ENCODE data around the gene ERCC6L2. TPM values are rescaled to one million over a fixed set of nuclear protein-coding genes. Genes with fewer than 3 reads are reported as not detected.

The ERCC6L2 gene
- total RNA-seq, 1 donor from 2014 or later: 49.5 TPM

GRCh38 chr9:95940265-95940664 lies 64.8 kb downstream of the ERCC6L2 start:
- TF ChIP-seq CTCF (IDR thresholded peaks at IDR 0.05; ENCODE audit: unreplicated experiment): no peak
- Mint-ChIP-seq H3K27ac (no peak overlapping the region), H3K27me3 (no peaks in the 10 kb centered on the region), H3K4me3 (ENCODE audit: low read depth) (no peak overlapping the region), H3K9me3 (ENCODE audit: low read depth) (peaks cover 18% of the 10 kb centered on the region), H3K4me1 (ENCODE audit: low read depth) (no peaks in the 10 kb centered on the region), H3K36me3 (ENCODE audit: insufficient read depth) (peaks cover 70% of the 10 kb centered on the region)
- DNase-seq (ENCODE audit: low spot score, unreplicated experiment): no peak

GRCh38 chr9:95942016-95942415 lies 66.5 kb downstream of the ERCC6L2 start:
- Mint-ChIP-seq H3K9me3 (ENCODE audit: low read depth) (peaks cover 29% of the 10 kb centered on the region), H3K27ac (no peak overlapping the region), H3K36me3 (ENCODE audit: insufficient read depth) (peaks cover 77% of the 10 kb centered on the region), H3K4me1 (ENCODE audit: low read depth) (no peaks in the 10 kb centered on the region), H3K27me3 (no peaks in the 10 kb centered on the region), H3K4me3 (ENCODE audit: low read depth) (no peak overlapping the region)
- TF ChIP-seq CTCF (IDR thresholded peaks at IDR 0.05; ENCODE audit: unreplicated experiment): no peak
- no peak for DNase-seq (ENCODE audit: low spot score, unreplicated experiment)

- no peak for TF ChIP-seq CTCF (IDR thresholded peaks at IDR 0.05; ENCODE audit: unreplicated experiment)
- DNase-seq (ENCODE audit: low spot score, unreplicated experiment): no peak
- H3K27ac Mint-ChIP-seq: no peak overlapping the region
- peaks cover 74% of the 10 kb centered on the region for H3K36me3 Mint-ChIP-seq (ENCODE audit: insufficient read depth)
- no peaks in the 10 kb centered on the region for H3K27me3 Mint-ChIP-seq
- peaks cover 12% of the 10 kb centered on the region for H3K4me1 Mint-ChIP-seq (ENCODE audit: low read depth)
- peaks cover 33% of the 10 kb centered on the region for H3K9me3 Mint-ChIP-seq (ENCODE audit: low read depth)
- no peak overlapping the region for H3K4me3 Mint-ChIP-seq (ENCODE audit: low read depth)
Measured at GRCh38 chr9:95947118-95947517, 71.6 kb downstream of the ERCC6L2 start.

- no peak overlapping the region for H3K27ac Mint-ChIP-seq
- H3K36me3 Mint-ChIP-seq (ENCODE audit: insufficient read depth): peaks cover 43% of the 10 kb centered on the region
- H3K4me3 Mint-ChIP-seq (ENCODE audit: low read depth): no peak overlapping the region
- no peak for DNase-seq (ENCODE audit: low spot score, unreplicated experiment)
- TF ChIP-seq CTCF (IDR thresholded peaks at IDR 0.05; ENCODE audit: unreplicated experiment): no peak
- H3K9me3 Mint-ChIP-seq (ENCODE audit: low read depth): peaks cover 17% of the 10 kb centered on the region
- no peaks in the 10 kb centered on the region for H3K27me3 Mint-ChIP-seq
- peaks cover 12% of the 10 kb centered on the region for H3K4me1 Mint-ChIP-seq (ENCODE audit: low read depth)
Measured at GRCh38 chr9:95952471-95952870, 77.0 kb downstream of the ERCC6L2 start.

- H3K27ac Mint-ChIP-seq: no peak overlapping the region
- H3K36me3 Mint-ChIP-seq (ENCODE audit: insufficient read depth): peaks cover 43% of the 10 kb centered on the region
- no peak overlapping the region for H3K4me3 Mint-ChIP-seq (ENCODE audit: low read depth)
- H3K27me3 Mint-ChIP-seq: no peaks in the 10 kb centered on the region
- H3K9me3 Mint-ChIP-seq (ENCODE audit: low read depth): peaks cover 6% of the 10 kb centered on the region
- TF ChIP-seq CTCF (IDR thresholded peaks at IDR 0.05; ENCODE audit: unreplicated experiment): no peak
- DNase-seq (ENCODE audit: low spot score, unreplicated experiment): no peak
- peaks cover 12% of the 10 kb centered on the region for H3K4me1 Mint-ChIP-seq (ENCODE audit: low read depth)
Measured at GRCh38 chr9:95953986-95954385, 78.5 kb downstream of the ERCC6L2 start.
